K562 (cell line): Measurements from ENCODE around the gene ACSS2. TPM values are rescaled to one million over a fixed set of nuclear protein-coding genes. Genes with fewer than 3 reads are reported as not detected.

Experiments used
- FUS ChIP-seq: fragments of 200-400 bp; formaldehyde crosslinking; optimal IDR thresholded peaks from 2 replicates; pipeline ENCODE3; 2017; ENCODE audit warnings: low read depth, low read length
- HDAC1 ChIP-seq, 2 experiments: fragments of 450-650 bp; IDR thresholded peaks; 2 replicates each; pipeline ENCODE4 v1.6.1; 2016 to 2017; ENCODE audit warnings: inconsistent platforms in 1 of 2, mild to moderate bottlenecking in 1 of 2, moderate library complexity in 1 of 2
- TBP ChIP-seq: optimal IDR thresholded peaks from 2 replicates; pipeline ENCODE3; 2011; ENCODE audit warnings: low read depth, low read length, improper control_type of control experiment
- ZNF507 ChIP-seq: conservative IDR thresholded peaks from 2 replicates; pipeline ENCODE4 v1.6.1; 2017; ENCODE audit warnings: missing genetic modification characterization, missing compliant biosample characterization
- polyA plus RNA-seq, 8 experiments: library from polyadenylated mRNA; depleted of rRNA in 4 of 8; stranded (reverse) in 5 of 8; unstranded in 3 of 8; fragments of >200 nt; fragmentation: Nextera tagmentation in 2 of 8; fragmentation: Illumina TruSeq in 1 of 8; extraction: Ambion mirVana in 2 of 8; extraction: Trizol in 1 of 8; gene quantifications; 2 replicates each; pipeline versions ENCODE4 v1.2.1 to v1.2.3, GENCODE V29; 2011 to 2014; ENCODE audit warnings: inconsistent platforms in 1 of 8, missing spikeins in 1 of 8
- total RNA-seq, 7 experiments: library from RNA; depleted of rRNA in 6 of 7; stranded (reverse); fragments of >200 nt in 6 of 7; fragmentation: Illumina TruSeq in 2 of 7; extraction: Trizol in 2 of 7; gene quantifications; 2 replicates each; pipeline versions ENCODE4 v1.2.1 to v1.2.3, GENCODE V29; 2011 to 2021; ENCODE audit warnings: low replicate concordance in 1 of 7
- TF ChIP-seq, protein P1 (sequence below): fragments of 250-450 bp; sonication (Bioruptor Pico); IDR thresholded peaks from 2 replicates; pipeline ENCODE4 v1.4.0; 2020; ENCODE audit warnings: mild to moderate bottlenecking, moderate library complexity
- TF ChIP-seq, protein P2 (sequence below): fragments of 450-650 bp; IDR thresholded peaks from 2 replicates; pipeline ENCODE4 v1.6.1; 2016; ENCODE audit warnings: mild to moderate bottlenecking, moderate library complexity
- TF ChIP-seq, protein P3 (sequence below): fragments of 250-450 bp; sonication (Bioruptor Pico); IDR thresholded peaks from 2 replicates; pipeline ENCODE4 v1.4.0; 2020; ENCODE audit warnings: mild to moderate bottlenecking, moderate library complexity
- TF ChIP-seq, protein P4 (sequence below): conservative IDR thresholded peaks from 2 replicates; pipeline ENCODE4 v1.6.1; 2011; ENCODE audit warnings: low read depth, mild to moderate bottlenecking, low read length; ENCODE audit not compliant: control insufficient read depth

Gene ACSS2
- total and polyA plus RNA-seq, 9 of the 15 experiments (the other 6 are each of a cell fraction or from before 2014, with no cell fraction given), result 21.9 to 246 (median 66.2) TPM

DNA sequence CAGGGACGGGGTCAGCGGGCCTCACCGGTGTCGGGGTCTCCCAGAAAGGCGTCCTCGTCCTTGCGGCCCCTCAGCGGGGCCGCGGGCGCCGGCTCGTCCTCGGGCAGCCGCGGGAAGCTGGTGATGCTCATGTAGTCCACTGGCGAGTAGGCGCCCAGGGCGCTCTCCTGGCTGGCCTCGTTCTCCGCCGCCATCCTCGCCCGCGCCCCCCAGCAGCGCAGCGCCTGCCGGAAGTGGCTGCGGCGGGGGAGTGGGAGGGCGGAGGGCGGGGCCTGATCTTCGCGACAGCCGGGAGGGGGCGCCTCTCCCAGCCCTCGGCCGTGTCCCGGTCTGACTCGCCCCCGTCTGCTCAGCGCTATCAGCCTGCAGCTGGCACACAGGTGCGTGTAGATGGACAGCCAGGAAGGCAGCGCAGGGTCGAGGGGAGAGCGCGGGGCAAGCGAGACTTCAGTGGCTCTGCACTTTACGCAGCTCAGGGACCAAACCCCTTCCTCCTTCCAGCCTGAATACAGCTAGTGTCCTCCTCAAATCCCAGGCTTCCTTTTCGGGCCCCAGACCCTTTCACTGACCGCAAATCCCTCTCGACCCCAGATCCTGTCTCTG is 3.7 kb upstream of the ACSS2 start, which contains the start of gene GGT7 (continued):
- TF ChIP-seq, protein P1, sequence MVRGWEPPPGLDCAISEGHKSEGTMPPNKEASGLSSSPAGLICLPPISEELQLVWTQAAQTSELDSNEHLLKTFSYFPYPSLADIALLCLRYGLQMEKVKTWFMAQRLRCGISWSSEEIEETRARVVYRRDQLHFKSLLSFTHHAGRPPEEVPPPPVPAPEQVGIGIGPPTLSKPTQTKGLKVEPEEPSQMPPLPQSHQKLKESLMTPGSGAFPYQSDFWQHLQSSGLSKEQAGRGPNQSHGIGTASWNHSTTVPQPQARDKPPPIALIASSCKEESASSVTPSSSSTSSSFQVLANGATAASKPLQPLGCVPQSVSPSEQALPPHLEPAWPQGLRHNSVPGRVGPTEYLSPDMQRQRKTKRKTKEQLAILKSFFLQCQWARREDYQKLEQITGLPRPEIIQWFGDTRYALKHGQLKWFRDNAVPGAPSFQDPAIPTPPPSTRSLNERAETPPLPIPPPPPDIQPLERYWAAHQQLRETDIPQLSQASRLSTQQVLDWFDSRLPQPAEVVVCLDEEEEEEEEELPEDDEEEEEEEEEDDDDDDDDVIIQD (CRISPR knock-in tag), result no peak
- TF ChIP-seq HDAC1 (IDR thresholded peaks at IDR 0.05) (peak in 1 of 2 experiments; percentile 59; a peak in 2 of 4 replicates), ZNF507 (tag) (no peak), TBP (no peak), FUS (no peak)
- TF ChIP-seq, protein P2, sequence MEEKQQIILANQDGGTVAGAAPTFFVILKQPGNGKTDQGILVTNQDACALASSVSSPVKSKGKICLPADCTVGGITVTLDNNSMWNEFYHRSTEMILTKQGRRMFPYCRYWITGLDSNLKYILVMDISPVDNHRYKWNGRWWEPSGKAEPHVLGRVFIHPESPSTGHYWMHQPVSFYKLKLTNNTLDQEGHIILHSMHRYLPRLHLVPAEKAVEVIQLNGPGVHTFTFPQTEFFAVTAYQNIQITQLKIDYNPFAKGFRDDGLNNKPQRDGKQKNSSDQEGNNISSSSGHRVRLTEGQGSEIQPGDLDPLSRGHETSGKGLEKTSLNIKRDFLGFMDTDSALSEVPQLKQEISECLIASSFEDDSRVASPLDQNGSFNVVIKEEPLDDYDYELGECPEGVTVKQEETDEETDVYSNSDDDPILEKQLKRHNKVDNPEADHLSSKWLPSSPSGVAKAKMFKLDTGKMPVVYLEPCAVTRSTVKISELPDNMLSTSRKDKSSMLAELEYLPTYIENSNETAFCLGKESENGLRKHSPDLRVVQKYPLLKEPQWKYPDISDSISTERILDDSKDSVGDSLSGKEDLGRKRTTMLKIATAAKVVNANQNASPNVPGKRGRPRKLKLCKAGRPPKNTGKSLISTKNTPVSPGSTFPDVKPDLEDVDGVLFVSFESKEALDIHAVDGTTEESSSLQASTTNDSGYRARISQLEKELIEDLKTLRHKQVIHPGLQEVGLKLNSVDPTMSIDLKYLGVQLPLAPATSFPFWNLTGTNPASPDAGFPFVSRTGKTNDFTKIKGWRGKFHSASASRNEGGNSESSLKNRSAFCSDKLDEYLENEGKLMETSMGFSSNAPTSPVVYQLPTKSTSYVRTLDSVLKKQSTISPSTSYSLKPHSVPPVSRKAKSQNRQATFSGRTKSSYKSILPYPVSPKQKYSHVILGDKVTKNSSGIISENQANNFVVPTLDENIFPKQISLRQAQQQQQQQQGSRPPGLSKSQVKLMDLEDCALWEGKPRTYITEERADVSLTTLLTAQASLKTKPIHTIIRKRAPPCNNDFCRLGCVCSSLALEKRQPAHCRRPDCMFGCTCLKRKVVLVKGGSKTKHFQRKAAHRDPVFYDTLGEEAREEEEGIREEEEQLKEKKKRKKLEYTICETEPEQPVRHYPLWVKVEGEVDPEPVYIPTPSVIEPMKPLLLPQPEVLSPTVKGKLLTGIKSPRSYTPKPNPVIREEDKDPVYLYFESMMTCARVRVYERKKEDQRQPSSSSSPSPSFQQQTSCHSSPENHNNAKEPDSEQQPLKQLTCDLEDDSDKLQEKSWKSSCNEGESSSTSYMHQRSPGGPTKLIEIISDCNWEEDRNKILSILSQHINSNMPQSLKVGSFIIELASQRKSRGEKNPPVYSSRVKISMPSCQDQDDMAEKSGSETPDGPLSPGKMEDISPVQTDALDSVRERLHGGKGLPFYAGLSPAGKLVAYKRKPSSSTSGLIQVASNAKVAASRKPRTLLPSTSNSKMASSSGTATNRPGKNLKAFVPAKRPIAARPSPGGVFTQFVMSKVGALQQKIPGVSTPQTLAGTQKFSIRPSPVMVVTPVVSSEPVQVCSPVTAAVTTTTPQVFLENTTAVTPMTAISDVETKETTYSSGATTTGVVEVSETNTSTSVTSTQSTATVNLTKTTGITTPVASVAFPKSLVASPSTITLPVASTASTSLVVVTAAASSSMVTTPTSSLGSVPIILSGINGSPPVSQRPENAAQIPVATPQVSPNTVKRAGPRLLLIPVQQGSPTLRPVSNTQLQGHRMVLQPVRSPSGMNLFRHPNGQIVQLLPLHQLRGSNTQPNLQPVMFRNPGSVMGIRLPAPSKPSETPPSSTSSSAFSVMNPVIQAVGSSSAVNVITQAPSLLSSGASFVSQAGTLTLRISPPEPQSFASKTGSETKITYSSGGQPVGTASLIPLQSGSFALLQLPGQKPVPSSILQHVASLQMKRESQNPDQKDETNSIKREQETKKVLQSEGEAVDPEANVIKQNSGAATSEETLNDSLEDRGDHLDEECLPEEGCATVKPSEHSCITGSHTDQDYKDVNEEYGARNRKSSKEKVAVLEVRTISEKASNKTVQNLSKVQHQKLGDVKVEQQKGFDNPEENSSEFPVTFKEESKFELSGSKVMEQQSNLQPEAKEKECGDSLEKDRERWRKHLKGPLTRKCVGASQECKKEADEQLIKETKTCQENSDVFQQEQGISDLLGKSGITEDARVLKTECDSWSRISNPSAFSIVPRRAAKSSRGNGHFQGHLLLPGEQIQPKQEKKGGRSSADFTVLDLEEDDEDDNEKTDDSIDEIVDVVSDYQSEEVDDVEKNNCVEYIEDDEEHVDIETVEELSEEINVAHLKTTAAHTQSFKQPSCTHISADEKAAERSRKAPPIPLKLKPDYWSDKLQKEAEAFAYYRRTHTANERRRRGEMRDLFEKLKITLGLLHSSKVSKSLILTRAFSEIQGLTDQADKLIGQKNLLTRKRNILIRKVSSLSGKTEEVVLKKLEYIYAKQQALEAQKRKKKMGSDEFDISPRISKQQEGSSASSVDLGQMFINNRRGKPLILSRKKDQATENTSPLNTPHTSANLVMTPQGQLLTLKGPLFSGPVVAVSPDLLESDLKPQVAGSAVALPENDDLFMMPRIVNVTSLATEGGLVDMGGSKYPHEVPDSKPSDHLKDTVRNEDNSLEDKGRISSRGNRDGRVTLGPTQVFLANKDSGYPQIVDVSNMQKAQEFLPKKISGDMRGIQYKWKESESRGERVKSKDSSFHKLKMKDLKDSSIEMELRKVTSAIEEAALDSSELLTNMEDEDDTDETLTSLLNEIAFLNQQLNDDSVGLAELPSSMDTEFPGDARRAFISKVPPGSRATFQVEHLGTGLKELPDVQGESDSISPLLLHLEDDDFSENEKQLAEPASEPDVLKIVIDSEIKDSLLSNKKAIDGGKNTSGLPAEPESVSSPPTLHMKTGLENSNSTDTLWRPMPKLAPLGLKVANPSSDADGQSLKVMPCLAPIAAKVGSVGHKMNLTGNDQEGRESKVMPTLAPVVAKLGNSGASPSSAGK, result no peak
- TF ChIP-seq, protein P3, sequence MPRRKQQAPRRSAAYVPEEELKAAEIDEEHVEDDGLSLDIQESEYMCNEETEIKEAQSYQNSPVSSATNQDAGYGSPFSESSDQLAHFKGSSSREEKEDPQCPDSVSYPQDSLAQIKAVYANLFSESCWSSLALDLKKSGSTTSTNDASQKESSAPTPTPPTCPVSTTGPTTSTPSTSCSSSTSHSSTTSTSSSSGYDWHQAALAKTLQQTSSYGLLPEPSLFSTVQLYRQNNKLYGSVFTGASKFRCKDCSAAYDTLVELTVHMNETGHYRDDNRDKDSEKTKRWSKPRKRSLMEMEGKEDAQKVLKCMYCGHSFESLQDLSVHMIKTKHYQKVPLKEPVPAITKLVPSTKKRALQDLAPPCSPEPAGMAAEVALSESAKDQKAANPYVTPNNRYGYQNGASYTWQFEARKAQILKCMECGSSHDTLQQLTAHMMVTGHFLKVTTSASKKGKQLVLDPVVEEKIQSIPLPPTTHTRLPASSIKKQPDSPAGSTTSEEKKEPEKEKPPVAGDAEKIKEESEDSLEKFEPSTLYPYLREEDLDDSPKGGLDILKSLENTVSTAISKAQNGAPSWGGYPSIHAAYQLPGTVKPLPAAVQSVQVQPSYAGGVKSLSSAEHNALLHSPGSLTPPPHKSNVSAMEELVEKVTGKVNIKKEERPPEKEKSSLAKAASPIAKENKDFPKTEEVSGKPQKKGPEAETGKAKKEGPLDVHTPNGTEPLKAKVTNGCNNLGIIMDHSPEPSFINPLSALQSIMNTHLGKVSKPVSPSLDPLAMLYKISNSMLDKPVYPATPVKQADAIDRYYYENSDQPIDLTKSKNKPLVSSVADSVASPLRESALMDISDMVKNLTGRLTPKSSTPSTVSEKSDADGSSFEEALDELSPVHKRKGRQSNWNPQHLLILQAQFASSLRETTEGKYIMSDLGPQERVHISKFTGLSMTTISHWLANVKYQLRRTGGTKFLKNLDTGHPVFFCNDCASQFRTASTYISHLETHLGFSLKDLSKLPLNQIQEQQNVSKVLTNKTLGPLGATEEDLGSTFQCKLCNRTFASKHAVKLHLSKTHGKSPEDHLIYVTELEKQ (CRISPR knock-in tag), result no peak
- TF ChIP-seq, protein P4, sequence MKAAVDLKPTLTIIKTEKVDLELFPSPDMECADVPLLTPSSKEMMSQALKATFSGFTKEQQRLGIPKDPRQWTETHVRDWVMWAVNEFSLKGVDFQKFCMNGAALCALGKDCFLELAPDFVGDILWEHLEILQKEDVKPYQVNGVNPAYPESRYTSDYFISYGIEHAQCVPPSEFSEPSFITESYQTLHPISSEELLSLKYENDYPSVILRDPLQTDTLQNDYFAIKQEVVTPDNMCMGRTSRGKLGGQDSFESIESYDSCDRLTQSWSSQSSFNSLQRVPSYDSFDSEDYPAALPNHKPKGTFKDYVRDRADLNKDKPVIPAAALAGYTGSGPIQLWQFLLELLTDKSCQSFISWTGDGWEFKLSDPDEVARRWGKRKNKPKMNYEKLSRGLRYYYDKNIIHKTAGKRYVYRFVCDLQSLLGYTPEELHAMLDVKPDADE, result peak; percentile 76
